ENCODE results near the gene ZNF277. TPM values are rescaled to one million over a fixed set of nuclear protein-coding genes. Genes with fewer than 3 reads are reported as not detected.

Gene ZNF277
- total and polyA plus RNA-seq, 2 donors (not counting 3 experiments of a cell fraction or from before 2014, with no cell fraction given) = 7.8 to 22.6 TPM

DNA sequence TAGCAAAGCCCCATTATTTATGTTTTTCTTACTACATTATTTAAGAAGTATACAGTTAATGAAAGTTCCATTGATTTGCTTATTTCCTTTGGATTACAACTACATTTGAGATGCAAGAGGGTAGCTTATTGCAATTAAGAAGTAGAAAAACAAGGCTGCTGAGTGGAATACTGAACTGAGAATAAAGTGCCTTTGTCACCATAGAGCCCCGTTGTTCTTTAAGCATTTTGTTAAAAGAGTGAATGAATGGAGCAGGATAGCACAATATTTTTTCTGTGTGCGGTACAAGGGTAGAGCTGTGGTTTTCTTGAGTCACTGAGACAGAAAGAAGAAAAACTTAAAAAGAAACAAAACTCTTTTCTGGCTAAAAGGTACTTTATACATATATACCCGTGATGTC, 45.6 kb downstream of the ZNF277 start:
- POLR2A ChIA-PET = no interaction called here
- no peaks in the 10 kb centered on the region for H4K20me1 ChIP-seq (replicated peaks; ENCODE audit: control insufficient read depth, extremely low read depth, insufficient read depth, low read length)
- DNase-seq (ENCODE audit: low read depth, low spot score) (no peak), FAIRE-seq (no peak)
- H3K4me3 ChIP-seq (replicated peaks in 1 of 3; ENCODE audit: insufficient read depth in 1 of 3, low read depth in 1 of 3, low read length in 3 of 3) = no peak overlapping the region
- BruUV-seq (replicated peaks) = no TSS peak
- H3K9me1 ChIP-seq (replicated peaks; ENCODE audit: control insufficient read depth, extremely low read depth, insufficient read depth, low read length) = no peaks in the 10 kb centered on the region
- H3K9me3 ChIP-seq (replicated peaks; ENCODE audit: control insufficient read depth, insufficient read depth, low read length) = no peaks in the 10 kb centered on the region
- no peak for TF ChIP-seq MAX (IDR thresholded peaks at IDR 0.05; ENCODE audit: insufficient read depth, insufficient read length)
- no peak for TF ChIP-seq MYC (IDR thresholded peaks at IDR 0.05; ENCODE audit: low read depth, low read length)
- TF ChIP-seq EZH2 (IDR thresholded peaks at IDR 0.05; ENCODE audit: borderline replicate concordance, low read depth, low read length, severe bottlenecking) = no peak
- TF ChIP-seq FOS (IDR thresholded peaks at IDR 0.05; ENCODE audit: borderline replicate concordance, insufficient read depth, low read length) = no peak
- no peak for TF ChIP-seq POLR2AphosphoS5 (IDR thresholded peaks at IDR 0.05; ENCODE audit: insufficient read depth, low read depth, low read length)
- TF ChIP-seq POLR2A (IDR thresholded peaks at IDR 0.05; ENCODE audit: low read depth, low read length) = no peak
- no peak for TF ChIP-seq GATA2 (IDR thresholded peaks at IDR 0.05; ENCODE audit: insufficient read depth, insufficient read length, low read depth, low read length)
- TF ChIP-seq CTCF (IDR thresholded peaks at IDR 0.05; ENCODE audit: extremely low read depth in 1 of 2, insufficient read depth in 1 of 2, low read depth in 1 of 2, low read length in 2 of 2) = no peak
- TF ChIP-seq JUN (IDR thresholded peaks at IDR 0.05; ENCODE audit: borderline replicate concordance, insufficient read depth, insufficient read length, low read depth) = no peak
- CTCF ChIA-PET = no interaction called here
- no peak overlapping the region for H2AFZ ChIP-seq (ENCODE audit: low read depth, low read length)
- no peak overlapping the region for H3K9ac ChIP-seq (replicated peaks; ENCODE audit: extremely low read depth, insufficient read depth, low read length)
- no peaks in the 10 kb centered on the region for H3K36me3 ChIP-seq (ENCODE audit: control insufficient read depth in 2 of 2, extremely low read depth in 1 of 2, insufficient read depth in 2 of 2, low read length in 2 of 2)
- intact Hi-C loops (cut with micrococcal nuclease) (no loop called here), dilution Hi-C loops (cut with MboI; ENCODE audit: extremely low pct_ligation_motif_present, low sequenced_read_pairs) (no loop called here)
- no peak overlapping the region for H3K4me2 ChIP-seq (ENCODE audit: insufficient read depth, low read length)
- H3K27me3 ChIP-seq (ENCODE audit: control insufficient read depth in 2 of 2, insufficient read depth in 2 of 2, low read length in 2 of 2) = no peaks in the 10 kb centered on the region
- H3K79me2 ChIP-seq (ENCODE audit: control insufficient read depth, insufficient read depth, low read length) = no peaks in the 10 kb centered on the region
- no peak overlapping the region for H3K27ac ChIP-seq (ENCODE audit: insufficient read depth, low read depth, low read length)
- H3K4me1 ChIP-seq (ENCODE audit: control insufficient read depth, extremely low read depth, insufficient read depth, low read length) = no peaks in the 10 kb centered on the region

Data from endothelial cell of umbilical vein (primary cell).